Karpas-422 (cell line): Measurements from ENCODE around the gene AR. TPM values are rescaled to one million over a fixed set of nuclear protein-coding genes. Genes with fewer than 3 reads are reported as not detected.

Experiments
- DNase-seq: peaks from one replicate; pipeline ENCODE4 v3.0.0-alpha.2; 2015
- H2AFZ ChIP-seq: fragments of 200-600 bp; sonication (generic); 2 replicates; pipeline ENCODE4 v1.6.1; 2014; ENCODE audit warnings: antibody characterized with exemption, low read length, mixed read lengths
- H3K27ac ChIP-seq: fragments of 200-600 bp; sonication (generic); 2 replicates; pipeline ENCODE4 v1.5.1; 2014; ENCODE audit warnings: mild to moderate bottlenecking, low read length, moderate library complexity
- H3K27me3 ChIP-seq: fragments of 200-600 bp; sonication (generic); 2 replicates; pipeline ENCODE4 v1.6.1; 2014; ENCODE audit warnings: low read length, mixed read lengths
- H3K36me3 ChIP-seq: fragments of 200-600 bp; sonication (generic); 2 replicates; pipeline ENCODE4 v1.6.1; 2014; ENCODE audit warnings: low read length, mixed read lengths; ENCODE audit not compliant: insufficient read depth
- H3K4me1 ChIP-seq: fragments of 200-600 bp; sonication (generic); 2 replicates; pipeline ENCODE4 v1.6.1; 2014; ENCODE audit warnings: mild to moderate bottlenecking, low read length, mixed read lengths
- H3K4me2 ChIP-seq: fragments of 200-600 bp; sonication (generic); 2 replicates; pipeline ENCODE4 v1.6.1; 2014; ENCODE audit warnings: low read length, low read depth, mild to moderate bottlenecking; ENCODE audit not compliant: poor library complexity, severe bottlenecking
- H3K4me3 ChIP-seq: fragments of 200-600 bp; sonication (generic); 2 replicates; pipeline ENCODE4 v1.5.1; 2014; ENCODE audit warnings: mild to moderate bottlenecking, antibody characterized with exemption, low read length, mixed read lengths
- H3K79me2 ChIP-seq: fragments of 200-600 bp; sonication (generic); 2 replicates; pipeline ENCODE4 v1.6.1; 2014; ENCODE audit warnings: mild to moderate bottlenecking, low read length, mixed read lengths
- H3K9ac ChIP-seq: fragments of 200-600 bp; sonication (generic); 2 replicates; pipeline ENCODE4 v1.6.0; 2014; ENCODE audit warnings: low read length
- H3K9me2 ChIP-seq: fragments of 200-600 bp; sonication (generic), shearing (Covaris generic); replicated peaks from 2 replicates; pipeline ENCODE4 v1.6.0; 2014; ENCODE audit warnings: mild to moderate bottlenecking, low read length, moderate library complexity; ENCODE audit not compliant: insufficient read depth
- H3K9me3 ChIP-seq: fragments of 300-700, 200-600 bp; sonication (generic); 2 replicates; pipeline ENCODE4 v1.6.1; 2014; ENCODE audit warnings: low read length, mixed read lengths
- H4K20me1 ChIP-seq: fragments of 200-600 bp; sonication (generic); 2 replicates; pipeline ENCODE4 v1.6.1; 2014; ENCODE audit warnings: mild to moderate bottlenecking, antibody characterized with exemption, low read length, low read depth; ENCODE audit not compliant: insufficient read depth
- total RNA-seq: library from RNA; depleted of rRNA; stranded (reverse); fragments of >200 nt; shearing (Covaris generic); gene quantifications from 2 replicates; pipeline ENCODE4 v1.2.3, GENCODE V29; 2014; ENCODE audit warnings: low replicate concordance

Gene AR
- total RNA-seq, 1 experiment from 2014 or later, result 1.5 TPM

DNA sequence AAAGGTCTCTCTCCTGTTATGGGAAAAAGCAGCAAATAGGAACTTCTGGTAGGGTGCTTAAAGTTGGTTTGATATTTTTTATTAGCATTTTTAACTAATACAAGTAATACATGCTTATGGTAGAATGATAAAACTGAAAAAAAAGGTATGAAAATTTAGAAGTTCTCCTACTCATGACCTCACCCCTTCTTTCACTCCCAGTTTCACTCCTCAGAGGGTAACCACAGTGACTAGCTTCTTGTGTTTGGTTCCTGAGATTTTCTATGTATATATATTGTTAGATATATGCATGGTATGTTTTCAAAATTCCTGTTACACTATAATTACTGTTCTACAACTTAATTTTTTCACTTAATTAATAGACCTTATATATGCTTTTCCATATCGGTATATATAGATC lies 66.5 kb downstream of the AR start:
- Histone ChIP-seq H2AFZ (no peak overlapping the region), H3K4me2 (no peak overlapping the region), H4K20me1 (no peaks in the 10 kb centered on the region), H3K27ac (no peak overlapping the region), H3K4me3 (no peak overlapping the region), H3K36me3 (no peaks in the 10 kb centered on the region), H3K9me3 (peaks cover 25% of the 10 kb centered on the region), H3K27me3 (no peaks in the 10 kb centered on the region), H3K79me2 (no peaks in the 10 kb centered on the region), H3K4me1 (no peaks in the 10 kb centered on the region), H3K9me2 (no peaks in the 10 kb centered on the region), H3K9ac (no peak overlapping the region)
- DNase-seq, result no peak

DNA sequence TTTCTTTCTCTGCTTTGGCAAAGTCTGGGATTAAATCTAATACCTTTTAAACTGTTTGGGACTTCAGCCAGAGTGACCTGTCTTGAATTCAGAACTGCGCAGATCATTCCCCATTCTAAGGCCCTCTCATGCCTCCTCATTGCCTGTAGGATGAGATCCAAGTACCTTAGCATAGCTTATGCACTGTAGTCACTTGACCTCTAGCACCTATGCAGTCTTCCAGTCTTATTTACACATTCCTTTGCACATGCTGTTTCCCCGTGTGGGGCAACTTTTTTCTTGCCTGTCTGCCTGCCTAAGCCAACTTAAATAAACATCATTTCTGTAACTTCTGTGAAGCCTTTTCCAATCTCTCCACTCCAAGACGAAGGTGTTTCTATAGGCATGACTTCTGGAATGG lies 68.4 kb downstream of the AR start:
- Histone ChIP-seq H3K9ac (no peak overlapping the region), H3K79me2 (no peaks in the 10 kb centered on the region)

DNA sequence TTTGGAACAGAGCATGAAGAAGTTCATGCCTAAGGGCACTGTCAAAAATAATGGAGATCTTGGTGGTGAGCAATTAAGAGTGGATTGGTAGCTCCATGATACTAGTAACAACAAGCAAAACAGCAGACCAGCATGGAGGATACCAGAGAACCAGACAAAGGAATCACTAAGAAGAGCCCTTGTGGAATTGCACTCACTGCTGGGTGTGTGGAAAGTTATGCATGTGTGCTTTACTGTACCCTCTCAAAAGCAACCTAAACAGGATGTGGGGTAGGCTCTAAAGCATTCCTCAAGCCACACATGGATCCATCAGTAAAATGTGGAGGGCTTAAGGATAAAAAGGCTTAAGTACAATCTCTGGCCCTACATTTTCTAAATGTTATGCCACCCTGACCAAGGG lies 69.5 kb downstream of the AR start:
- H3K4me3 ChIP-seq, result no peak overlapping the region
- no peaks in the 10 kb centered on the region for H3K36me3 ChIP-seq
- no peaks in the 10 kb centered on the region for H4K20me1 ChIP-seq
- no peak overlapping the region for H3K9ac ChIP-seq
- H2AFZ ChIP-seq, result no peak overlapping the region
- no peaks in the 10 kb centered on the region for H3K4me1 ChIP-seq
- H3K27ac ChIP-seq, result no peak overlapping the region
- H3K9me2 ChIP-seq, result no peaks in the 10 kb centered on the region
- DNase-seq, result no peak
- no peaks in the 10 kb centered on the region for H3K79me2 ChIP-seq
- no peaks in the 10 kb centered on the region for H3K27me3 ChIP-seq
- H3K4me2 ChIP-seq, result no peak overlapping the region
- H3K9me3 ChIP-seq, result peaks cover 30% of the 10 kb centered on the region

More for the DNA sequence above, 68.4 kb downstream of the AR start:
- DNase-seq, result no peak
- no peaks in the 10 kb centered on the region for H3K4me1 ChIP-seq
- H3K27ac ChIP-seq, result no peak overlapping the region
- no peak overlapping the region for H3K4me3 ChIP-seq
- no peak overlapping the region for H3K4me2 ChIP-seq
- no peaks in the 10 kb centered on the region for H4K20me1 ChIP-seq
- no peak overlapping the region for H2AFZ ChIP-seq
- no peaks in the 10 kb centered on the region for H3K36me3 ChIP-seq
- H3K9me3 ChIP-seq, result peaks cover 30% of the 10 kb centered on the region
- H3K9me2 ChIP-seq, result no peaks in the 10 kb centered on the region
- no peaks in the 10 kb centered on the region for H3K27me3 ChIP-seq

DNA sequence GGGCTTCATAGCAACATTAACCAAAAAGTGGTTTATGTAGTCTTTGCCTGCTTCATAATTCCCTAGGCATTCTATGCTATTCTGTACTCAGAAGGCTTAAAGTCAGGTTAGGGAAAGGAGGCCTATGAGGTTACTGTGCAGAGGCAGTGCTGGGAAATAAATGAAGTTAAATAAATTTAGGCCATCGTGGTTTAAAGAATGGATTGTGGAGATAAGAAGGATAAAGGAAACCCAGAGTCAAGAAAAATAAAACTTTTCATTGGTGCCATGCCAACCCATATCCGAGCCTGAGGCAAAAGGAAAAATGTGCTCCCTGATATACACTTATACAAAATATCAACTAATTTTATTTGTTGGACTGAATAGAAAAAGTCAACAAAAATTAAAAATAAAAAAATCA lies 70.2 kb downstream of the AR start:
- Histone ChIP-seq H3K4me2 (no peak overlapping the region), H3K9me2 (no peaks in the 10 kb centered on the region), H3K4me3 (no peak overlapping the region), H3K9me3 (peaks cover 30% of the 10 kb centered on the region), H2AFZ (no peak overlapping the region), H3K36me3 (no peaks in the 10 kb centered on the region), H3K4me1 (no peaks in the 10 kb centered on the region), H3K27ac (no peak overlapping the region), H3K79me2 (no peaks in the 10 kb centered on the region), H4K20me1 (no peaks in the 10 kb centered on the region), H3K9ac (no peak overlapping the region), H3K27me3 (no peaks in the 10 kb centered on the region)
- DNase-seq, result no peak

DNA sequence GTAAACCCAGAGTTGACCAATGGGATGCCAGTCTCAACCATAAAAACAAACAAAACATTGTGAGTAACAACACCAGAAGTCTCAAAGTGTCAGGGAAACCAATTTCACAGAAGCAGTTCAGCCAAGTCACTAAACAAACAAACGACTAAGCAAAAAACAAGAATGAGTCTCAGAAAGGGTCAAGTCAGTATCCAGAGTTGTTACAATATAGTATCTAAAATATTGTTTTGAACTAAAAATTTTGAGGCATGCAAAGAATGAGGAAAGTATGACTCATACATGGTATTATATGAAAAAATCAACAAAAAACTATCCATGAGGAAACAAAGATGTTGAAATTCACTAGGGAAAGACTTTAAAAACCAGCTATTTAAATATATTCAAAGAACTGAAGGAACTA lies 70.6 kb downstream of the AR start:
- Histone ChIP-seq H3K27ac (no peak overlapping the region), H3K9me3 (peaks cover 30% of the 10 kb centered on the region), H3K9ac (no peak overlapping the region), H3K4me2 (no peak overlapping the region), H3K4me1 (no peaks in the 10 kb centered on the region), H3K27me3 (no peaks in the 10 kb centered on the region), H2AFZ (no peak overlapping the region), H3K79me2 (no peaks in the 10 kb centered on the region), H4K20me1 (no peaks in the 10 kb centered on the region), H3K9me2 (no peaks in the 10 kb centered on the region), H3K36me3 (no peaks in the 10 kb centered on the region), H3K4me3 (no peak overlapping the region)
- no peak for DNase-seq

DNA sequence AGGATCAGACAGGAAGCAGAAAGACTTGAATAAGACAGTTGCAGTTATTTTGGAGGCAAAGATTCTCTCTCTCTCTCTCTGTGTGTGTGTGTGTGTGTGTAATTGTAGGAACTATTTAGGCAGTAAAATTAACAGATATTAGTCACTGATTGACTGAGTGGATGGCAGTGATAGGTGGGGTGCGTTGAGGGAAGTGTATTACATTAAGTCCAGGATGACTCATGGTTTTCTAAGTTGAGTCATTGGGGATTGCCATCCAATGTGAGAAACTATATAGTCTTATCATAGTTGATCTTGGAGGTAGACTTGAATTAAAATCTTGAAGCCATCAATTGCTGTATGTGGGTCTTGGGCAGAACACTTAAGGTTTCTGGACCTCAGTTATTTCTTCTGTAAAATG lies 75.4 kb downstream of the AR start:
- Histone ChIP-seq H3K4me3 (no peak overlapping the region), H3K79me2 (no peaks in the 10 kb centered on the region), H3K27ac (no peak overlapping the region), H3K4me2 (no peak overlapping the region), H3K9ac (no peak overlapping the region), H4K20me1 (no peaks in the 10 kb centered on the region), H3K4me1 (no peaks in the 10 kb centered on the region), H3K9me3 (peaks cover 13% of the 10 kb centered on the region), H3K27me3 (no peaks in the 10 kb centered on the region), H3K9me2 (no peaks in the 10 kb centered on the region), H2AFZ (no peak overlapping the region), H3K36me3 (no peaks in the 10 kb centered on the region)
- DNase-seq, result no peak

DNA sequence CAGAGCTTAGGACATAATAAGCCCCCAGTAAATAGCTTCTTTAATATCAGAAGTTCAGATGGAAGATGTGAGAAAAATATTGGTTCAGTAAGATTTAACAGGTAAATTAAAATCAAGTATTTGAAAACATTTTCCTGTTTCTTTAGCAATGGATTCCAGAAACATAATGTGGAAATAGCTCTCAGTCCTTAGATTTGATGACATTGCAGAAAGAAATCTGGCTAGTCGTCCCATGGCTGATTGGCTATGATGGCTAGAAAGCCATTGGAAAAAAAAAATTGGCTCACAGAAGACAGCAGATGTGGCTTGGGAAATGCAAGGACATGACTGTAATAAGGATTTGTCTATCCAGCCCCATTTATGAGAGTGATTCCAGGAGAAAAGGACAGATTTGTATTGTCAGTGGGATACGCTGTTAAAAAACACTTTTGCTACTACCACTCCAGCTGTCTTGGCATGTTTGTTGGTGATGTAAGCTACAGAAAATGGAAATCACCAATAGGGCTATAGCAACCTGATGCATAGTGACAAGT lies 78.3 kb downstream of the AR start:
- H2AFZ ChIP-seq, result no peak overlapping the region
- no peaks in the 10 kb centered on the region for H4K20me1 ChIP-seq
- H3K9me3 ChIP-seq, result peaks cover 4% of the 10 kb centered on the region; the same call in 1 of the 2 replicates
- H3K79me2 ChIP-seq, result no peaks in the 10 kb centered on the region
- no peak overlapping the region for H3K4me2 ChIP-seq
- no peak overlapping the region for H3K4me3 ChIP-seq
- no peak overlapping the region for H3K27ac ChIP-seq
- H3K9ac ChIP-seq, result no peak overlapping the region
- H3K4me1 ChIP-seq, result no peaks in the 10 kb centered on the region
- H3K9me2 ChIP-seq, result no peaks in the 10 kb centered on the region
- no peaks in the 10 kb centered on the region for H3K27me3 ChIP-seq
- DNase-seq, result no peak
- H3K36me3 ChIP-seq, result no peaks in the 10 kb centered on the region

DNA sequence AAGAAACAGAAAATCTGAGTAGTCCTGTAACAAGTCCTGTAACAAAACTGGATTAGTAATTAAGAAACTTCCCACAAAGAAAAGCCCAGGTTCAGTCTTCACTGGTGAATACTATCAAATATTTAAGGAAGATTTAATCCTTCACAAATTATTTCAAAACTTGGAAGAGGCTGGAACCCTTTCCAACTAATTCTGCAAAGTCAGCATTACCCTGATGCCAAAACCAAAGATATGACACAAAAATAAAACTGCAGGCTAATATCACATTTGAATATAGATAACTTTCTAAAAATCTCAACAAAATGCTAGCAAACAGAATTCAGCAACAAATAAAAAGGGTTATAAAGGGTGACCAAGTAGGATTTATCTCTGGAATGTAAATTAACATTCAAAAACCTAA lies 80.5 kb downstream of the AR start:
- no peak overlapping the region for H3K4me2 ChIP-seq
- H3K9me3 ChIP-seq, result peaks cover 4% of the 10 kb centered on the region; the same call in 1 of the 2 replicates
- H3K4me3 ChIP-seq, result no peak overlapping the region
- H2AFZ ChIP-seq, result no peak overlapping the region
- H3K36me3 ChIP-seq, result no peaks in the 10 kb centered on the region
- no peak overlapping the region for H3K27ac ChIP-seq
- no peaks in the 10 kb centered on the region for H4K20me1 ChIP-seq
- H3K27me3 ChIP-seq, result no peaks in the 10 kb centered on the region
- no peaks in the 10 kb centered on the region for H3K9me2 ChIP-seq
- no peak for DNase-seq
- H3K4me1 ChIP-seq, result no peaks in the 10 kb centered on the region
- H3K79me2 ChIP-seq, result no peaks in the 10 kb centered on the region
- H3K9ac ChIP-seq, result no peak overlapping the region

DNA sequence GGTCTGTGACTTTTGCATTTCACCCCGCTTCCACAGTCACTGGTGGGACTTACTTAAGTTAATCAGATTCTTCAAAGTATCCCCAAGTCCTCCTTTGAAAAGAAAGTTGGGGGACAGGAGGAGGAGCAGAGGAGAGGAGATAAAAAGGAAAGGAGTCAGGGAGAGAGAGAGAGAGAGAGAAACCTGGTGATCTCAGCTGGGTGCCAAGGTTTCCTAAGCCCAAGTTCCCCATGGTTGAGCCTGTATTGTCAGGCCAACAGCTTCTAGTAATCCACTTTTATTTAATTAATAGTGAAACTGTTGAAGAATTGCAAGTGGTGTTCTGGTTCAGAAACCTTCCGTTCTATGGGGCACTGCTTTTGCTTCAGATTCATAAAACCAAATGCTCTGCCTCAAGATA lies 91.6 kb downstream of the AR start:
- Histone ChIP-seq H3K79me2 (no peaks in the 10 kb centered on the region), H3K27ac (no peak overlapping the region), H2AFZ (no peak overlapping the region), H3K9ac (no peak overlapping the region), H3K4me3 (no peak overlapping the region), H4K20me1 (no peaks in the 10 kb centered on the region), H3K9me2 (no peaks in the 10 kb centered on the region), H3K4me1 (no peaks in the 10 kb centered on the region), H3K27me3 (no peaks in the 10 kb centered on the region), H3K36me3 (no peaks in the 10 kb centered on the region), H3K4me2 (no peak overlapping the region), H3K9me3 (no peaks in the 10 kb centered on the region)
- no peak for DNase-seq
